GM19452 (cell line): ENCODE results near the gene DQX1.
"Not testable (repeated sequence)": the region's sequence is repeated elsewhere in the genome, so short reads cannot be mapped to it uniquely, and the experiment has no call there.

Experiments used
- ATAC-seq: cut with Tn5 transposase; IDR thresholded peaks from one replicate; pipeline ENCODE4 v1.9.1; 2021; ENCODE audit not compliant: unreplicated experiment

DQX1 gene

DNA sequence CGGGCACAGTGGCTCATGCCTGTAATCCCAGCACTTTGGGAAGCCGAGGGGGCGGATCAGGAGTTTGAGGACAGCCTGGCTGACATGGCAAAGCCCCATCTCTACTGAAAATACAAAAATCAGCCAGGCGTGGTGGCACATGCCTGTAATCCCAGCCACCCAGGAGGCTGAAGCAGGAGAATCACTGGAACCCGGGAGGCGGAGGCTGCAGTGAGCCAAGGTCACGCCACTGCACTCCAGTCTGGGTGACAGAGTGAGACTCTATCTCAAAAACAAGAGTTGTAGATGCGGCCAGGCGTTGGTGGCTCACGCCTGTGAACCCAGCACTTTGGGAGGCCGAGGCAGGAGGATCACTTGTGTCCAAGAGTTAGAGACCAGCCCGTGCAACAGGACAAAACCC, 55.3 kb downstream of the DQX1 start:
- not testable (repeated sequence) for ATAC-seq
